Measurements from ENCODE around the gene IFNL4. TPM values are rescaled to one million over a fixed set of nuclear protein-coding genes. Genes with fewer than 3 reads are reported as not detected.
"Not testable (repeated sequence)": the region's sequence is repeated elsewhere in the genome, so short reads cannot be mapped to it uniquely, and the experiment has no call there.

The IFNL4 gene
- total and polyA plus RNA-seq, 2 donors (not counting 1 experiment from before 2014, with no cell fraction given): not detected

DNA sequence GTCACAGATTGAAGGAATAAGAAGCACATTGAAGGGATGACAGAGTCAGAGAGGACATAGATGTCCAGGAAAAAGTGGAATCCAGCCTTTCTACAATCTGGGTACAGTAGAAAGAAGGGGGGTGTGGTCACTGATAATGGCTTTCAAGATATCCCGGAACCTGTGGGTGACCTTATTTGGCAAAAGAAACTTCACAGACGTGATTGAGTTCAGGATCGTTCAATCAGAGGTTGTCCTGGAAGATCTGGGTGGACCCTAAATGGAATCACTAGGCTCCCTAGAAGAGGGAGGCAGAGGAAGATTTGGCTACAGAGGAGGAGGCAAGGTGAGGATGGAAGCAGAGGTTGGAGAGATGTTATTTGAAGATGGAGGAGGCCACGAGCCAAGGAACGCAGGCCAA is 31.6 kb downstream of the IFNL4 start:
- Histone ChIP-seq H3K27me3 (ENCODE audit: control insufficient read depth, insufficient read depth, low read length) (peaks cover 4% of the 10 kb centered on the region), H3K4me3 (replicated peaks in 1 of 4; ENCODE audit: control extremely low read depth in 1 of 4, insufficient read depth in 1 of 4, low read depth in 3 of 4, low read length in 4 of 4) (no peak overlapping the region), H3K9ac (ENCODE audit: insufficient read depth, low read length) (no peak overlapping the region), H3K4me1 (ENCODE audit: control insufficient read depth, extremely low read depth, insufficient read depth, low read length) (no peaks in the 10 kb centered on the region), H3K27ac (ENCODE audit: insufficient read depth, low read length) (no peak overlapping the region), H3K9me3 (ENCODE audit: control insufficient read depth, insufficient read depth, low read depth, low read length) (no peaks in the 10 kb centered on the region), H3K36me3 (ENCODE audit: control insufficient read depth, insufficient read depth, low read length) (no peaks in the 10 kb centered on the region), H2AFZ (ENCODE audit: low read length) (no peak overlapping the region), H3K79me2 (ENCODE audit: control insufficient read depth, insufficient read depth, low read length) (no peaks in the 10 kb centered on the region), H3K4me2 (ENCODE audit: extremely low read depth, insufficient read depth, low read length) (no peak overlapping the region), H4K20me1 (ENCODE audit: control insufficient read depth, extremely low read depth, insufficient read depth, low read length) (no peaks in the 10 kb centered on the region)
- TF ChIP-seq EZH2 (IDR thresholded peaks at IDR 0.05; ENCODE audit: low read length, missing control alignments): no peak
- TF ChIP-seq, protein P1, sequence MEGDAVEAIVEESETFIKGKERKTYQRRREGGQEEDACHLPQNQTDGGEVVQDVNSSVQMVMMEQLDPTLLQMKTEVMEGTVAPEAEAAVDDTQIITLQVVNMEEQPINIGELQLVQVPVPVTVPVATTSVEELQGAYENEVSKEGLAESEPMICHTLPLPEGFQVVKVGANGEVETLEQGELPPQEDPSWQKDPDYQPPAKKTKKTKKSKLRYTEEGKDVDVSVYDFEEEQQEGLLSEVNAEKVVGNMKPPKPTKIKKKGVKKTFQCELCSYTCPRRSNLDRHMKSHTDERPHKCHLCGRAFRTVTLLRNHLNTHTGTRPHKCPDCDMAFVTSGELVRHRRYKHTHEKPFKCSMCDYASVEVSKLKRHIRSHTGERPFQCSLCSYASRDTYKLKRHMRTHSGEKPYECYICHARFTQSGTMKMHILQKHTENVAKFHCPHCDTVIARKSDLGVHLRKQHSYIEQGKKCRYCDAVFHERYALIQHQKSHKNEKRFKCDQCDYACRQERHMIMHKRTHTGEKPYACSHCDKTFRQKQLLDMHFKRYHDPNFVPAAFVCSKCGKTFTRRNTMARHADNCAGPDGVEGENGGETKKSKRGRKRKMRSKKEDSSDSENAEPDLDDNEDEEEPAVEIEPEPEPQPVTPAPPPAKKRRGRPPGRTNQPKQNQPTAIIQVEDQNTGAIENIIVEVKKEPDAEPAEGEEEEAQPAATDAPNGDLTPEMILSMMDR (conservative IDR thresholded peaks at IDR 0.05 in 1 of 2, IDR thresholded peaks at IDR 0.05 in 1 of 2; ENCODE audit: low read depth in 1 of 2, low read length in 2 of 2): no peak
- no peak for DNase-seq (ENCODE audit: low read depth in 2 of 2)

DNA sequence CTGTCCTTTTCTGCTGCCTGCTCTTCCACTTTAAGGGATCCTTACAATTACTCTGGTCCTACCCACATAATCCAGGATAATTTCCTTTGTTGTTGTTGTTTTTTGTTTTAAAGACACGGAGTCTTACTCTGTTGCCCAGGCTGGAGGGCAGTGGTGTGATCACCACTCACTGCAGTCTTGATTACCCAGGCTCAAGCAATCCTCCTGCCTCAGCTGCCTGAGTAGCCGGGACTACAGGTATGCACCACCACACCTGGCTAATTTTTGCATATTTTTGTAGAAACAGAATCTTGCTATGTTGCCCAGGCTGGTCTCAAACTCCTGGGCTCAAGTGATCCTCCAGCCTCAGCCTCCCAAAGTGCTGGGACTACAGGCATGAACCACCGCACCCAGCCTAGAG is 33.3 kb downstream of the IFNL4 start:
- not testable (repeated sequence) for H3K27ac ChIP-seq (ENCODE audit: insufficient read depth, low read length); H3K79me2 ChIP-seq (ENCODE audit: control insufficient read depth, insufficient read depth, low read length); H3K9ac ChIP-seq (ENCODE audit: insufficient read depth, low read length)

DNA sequence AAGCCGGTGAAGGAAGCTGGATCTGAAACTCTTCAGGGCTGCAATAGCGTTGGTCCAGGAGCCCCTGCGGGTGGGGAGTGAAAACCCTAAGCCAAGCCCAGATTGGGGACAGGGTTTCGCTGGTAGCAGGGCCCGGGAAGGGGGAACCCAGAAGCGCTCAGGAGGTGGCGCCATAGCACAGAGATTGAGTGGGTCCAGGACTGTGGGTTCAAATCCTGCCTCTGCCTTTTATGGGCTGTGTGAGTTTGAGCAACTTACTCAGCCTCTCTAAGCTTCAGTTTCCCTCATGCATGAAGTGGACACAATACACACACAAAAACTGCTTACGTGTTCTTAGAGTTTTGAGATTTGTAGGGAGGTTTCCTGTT is 36.3 kb downstream of the IFNL4 start:
- peak in 1 of 2 donors; percentile 11 for DNase-seq (ENCODE audit: low read depth in 2 of 2)
- H3K27me3 ChIP-seq (ENCODE audit: control insufficient read depth, insufficient read depth, low read length): peaks cover 3% of the 10 kb centered on the region

More for the DNA sequence above, 33.3 kb downstream of the IFNL4 start:
- H4K20me1 ChIP-seq (ENCODE audit: control insufficient read depth, extremely low read depth, insufficient read depth, low read length); H2AFZ ChIP-seq (ENCODE audit: low read length); H3K9me3 ChIP-seq (ENCODE audit: control insufficient read depth, insufficient read depth, low read depth, low read length); DNase-seq (ENCODE audit: low read depth in 2 of 2); H3K4me1 ChIP-seq (ENCODE audit: control insufficient read depth, extremely low read depth, insufficient read depth, low read length); H3K27me3 ChIP-seq (ENCODE audit: control insufficient read depth, insufficient read depth, low read length); H3K36me3 ChIP-seq (ENCODE audit: control insufficient read depth, insufficient read depth, low read length); H3K4me2 ChIP-seq (ENCODE audit: extremely low read depth, insufficient read depth, low read length); H3K4me3 ChIP-seq (replicated peaks in 1 of 4; ENCODE audit: control extremely low read depth in 1 of 4, insufficient read depth in 1 of 4, low read depth in 3 of 4, low read length in 4 of 4): not testable (repeated sequence)

More for the DNA sequence above, 36.3 kb downstream of the IFNL4 start:
- H3K27ac ChIP-seq (ENCODE audit: insufficient read depth, low read length): no peak overlapping the region
- H3K79me2 ChIP-seq (ENCODE audit: control insufficient read depth, insufficient read depth, low read length): no peaks in the 10 kb centered on the region
- no peaks in the 10 kb centered on the region for H3K4me1 ChIP-seq (ENCODE audit: control insufficient read depth, extremely low read depth, insufficient read depth, low read length)
- H3K36me3 ChIP-seq (ENCODE audit: control insufficient read depth, insufficient read depth, low read length): no peaks in the 10 kb centered on the region
- H3K4me2 ChIP-seq (ENCODE audit: extremely low read depth, insufficient read depth, low read length): no peak overlapping the region
- H4K20me1 ChIP-seq (ENCODE audit: control insufficient read depth, extremely low read depth, insufficient read depth, low read length): no peaks in the 10 kb centered on the region
- TF ChIP-seq, protein P1 (conservative IDR thresholded peaks at IDR 0.05 in 1 of 2, IDR thresholded peaks at IDR 0.05 in 1 of 2; ENCODE audit: low read depth in 1 of 2, low read length in 2 of 2): peak; percentile 9 to 36
- no peak for TF ChIP-seq EZH2 (IDR thresholded peaks at IDR 0.05; ENCODE audit: low read length, missing control alignments)
- H3K9ac ChIP-seq (ENCODE audit: insufficient read depth, low read length): no peak overlapping the region
- no peak overlapping the region for H2AFZ ChIP-seq (ENCODE audit: low read length)
- H3K9me3 ChIP-seq (ENCODE audit: control insufficient read depth, insufficient read depth, low read depth, low read length): no peaks in the 10 kb centered on the region
- no peak overlapping the region for H3K4me3 ChIP-seq (replicated peaks in 1 of 4; ENCODE audit: control extremely low read depth in 1 of 4, insufficient read depth in 1 of 4, low read depth in 3 of 4, low read length in 4 of 4)

All from fibroblast of lung (primary cell).